ENCODE results near the gene COMMD1.

- TF ChIP-seq CTCF (conservative IDR thresholded peaks at IDR 0.05 in 1 of 2, IDR thresholded peaks at IDR 0.05 in 1 of 2; ENCODE audit: low read depth in 1 of 2, low read length in 2 of 2) (no peak), EZH2 (IDR thresholded peaks at IDR 0.05; ENCODE audit: low read length, missing control alignments) (no peak)
These were observed 17.2 kb downstream of the COMMD1 start for GRCh38 chr2:61922714-61923113.
